HG02885 (cell line): ENCODE measurements around the gene PIGS.
"Not testable (repeated sequence)": the region's sequence is repeated elsewhere in the genome, so short reads cannot be mapped to it uniquely, and the experiment has no call there.

Experiments used
- ATAC-seq: cut with Tn5 transposase; IDR thresholded peaks from one replicate; pipeline ENCODE4 v1.9.1; 2021; ENCODE audit warnings: mild to moderate bottlenecking; ENCODE audit not compliant: unreplicated experiment, poor library complexity

The PIGS gene

GRCh38 chr17:28580959-28581358 is 9.6 kb upstream of the PIGS start:
- ATAC-seq: no peak

- ATAC-seq: no peak
Observed at GRCh38 chr17:28579526-28579925, 8.2 kb upstream of the PIGS start.

- ATAC-seq: no peak
Observed at GRCh38 chr17:28578246-28579195, 7.2 kb upstream of the PIGS start.

- ATAC-seq: no peak
Observed at GRCh38 chr17:28577466-28577824, 6.1 kb upstream of the PIGS start.

GRCh38 chr17:28576758-28577465 is 5.6 kb upstream of the PIGS start, which contains the start of gene ALDOC:
Gene ALDOC (minus strand): TSS chr17:28576895. CDS start chr17:28575532, 1,363 bp downstream.
- peak; percentile 87 for ATAC-seq

- not testable (repeated sequence) for ATAC-seq
Observed at GRCh38 chr17:28576016-28576415, 4.7 kb upstream of the PIGS start.

GRCh38 chr17:28575126-28575795 is 3.9 kb upstream of the PIGS start:
- no peak for ATAC-seq

GRCh38 chr17:28574526-28574925 is 3.2 kb upstream of the PIGS start:
- no peak for ATAC-seq

- no peak for ATAC-seq
Observed at GRCh38 chr17:28573966-28574480, 2.7 kb upstream of the PIGS start.

- ATAC-seq: no peak
Observed at GRCh38 chr17:28573521-28573920, 2.2 kb upstream of the PIGS start.

- ATAC-seq: no peak
Observed at GRCh38 chr17:28573040-28573380, 1.7 kb upstream of the PIGS start.

GRCh38 chr17:28572259-28573039 is 1.1 kb upstream of the PIGS start:
- ATAC-seq: no peak

- ATAC-seq: peak; percentile 30
Observed at GRCh38 chr17:28570716-28571360, 486 bp downstream of the PIGS start.

GRCh38 chr17:28569446-28569845 is 1.9 kb downstream of the PIGS start:
- ATAC-seq: no peak

GRCh38 chr17:28567604-28568003 is 3.7 kb downstream of the PIGS start:
- ATAC-seq: peak; percentile 32

- ATAC-seq: no peak
Observed at GRCh38 chr17:28563475-28563874, 7.8 kb downstream of the PIGS start.

GRCh38 chr17:28555022-28555421 is 16.3 kb downstream of the PIGS start:
- ATAC-seq: no peak

- ATAC-seq: no peak
Observed at GRCh38 chr17:28554565-28554964, 16.8 kb downstream of the PIGS start.

- no peak for ATAC-seq
Observed at GRCh38 chr17:28553000-28553505, 18.3 kb downstream of the PIGS start.
